ENCODE data around the gene SERTAD4.

Gene SERTAD4

GRCh38 chr1:210237479-210237878, 4.9 kb downstream of the SERTAD4 start:
- TF ChIP-seq, protein P1, sequence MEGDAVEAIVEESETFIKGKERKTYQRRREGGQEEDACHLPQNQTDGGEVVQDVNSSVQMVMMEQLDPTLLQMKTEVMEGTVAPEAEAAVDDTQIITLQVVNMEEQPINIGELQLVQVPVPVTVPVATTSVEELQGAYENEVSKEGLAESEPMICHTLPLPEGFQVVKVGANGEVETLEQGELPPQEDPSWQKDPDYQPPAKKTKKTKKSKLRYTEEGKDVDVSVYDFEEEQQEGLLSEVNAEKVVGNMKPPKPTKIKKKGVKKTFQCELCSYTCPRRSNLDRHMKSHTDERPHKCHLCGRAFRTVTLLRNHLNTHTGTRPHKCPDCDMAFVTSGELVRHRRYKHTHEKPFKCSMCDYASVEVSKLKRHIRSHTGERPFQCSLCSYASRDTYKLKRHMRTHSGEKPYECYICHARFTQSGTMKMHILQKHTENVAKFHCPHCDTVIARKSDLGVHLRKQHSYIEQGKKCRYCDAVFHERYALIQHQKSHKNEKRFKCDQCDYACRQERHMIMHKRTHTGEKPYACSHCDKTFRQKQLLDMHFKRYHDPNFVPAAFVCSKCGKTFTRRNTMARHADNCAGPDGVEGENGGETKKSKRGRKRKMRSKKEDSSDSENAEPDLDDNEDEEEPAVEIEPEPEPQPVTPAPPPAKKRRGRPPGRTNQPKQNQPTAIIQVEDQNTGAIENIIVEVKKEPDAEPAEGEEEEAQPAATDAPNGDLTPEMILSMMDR (IDR thresholded peaks at IDR 0.05; ENCODE audit: control insufficient read depth, extremely low read depth, insufficient read depth) = no peak
- no peak for DNase-seq (ENCODE audit: low read depth)

GRCh38 chr1:210237981-210238380, 5.4 kb downstream of the SERTAD4 start:
- DNase-seq (ENCODE audit: low read depth) = no peak
- TF ChIP-seq, protein P1 (IDR thresholded peaks at IDR 0.05; ENCODE audit: control insufficient read depth, extremely low read depth, insufficient read depth) = no peak
- no peak overlapping the region for H3K4me3 ChIP-seq (ENCODE audit: low read depth, low read length)

More at GRCh38 chr1:210237479-210237878, 4.9 kb downstream of the SERTAD4 start:
- no peak overlapping the region for H3K4me3 ChIP-seq (ENCODE audit: low read depth, low read length)

GRCh38 chr1:210239349-210240111, 6.9 kb downstream of the SERTAD4 start:
- H3K4me3 ChIP-seq (ENCODE audit: low read depth, low read length) = no peak overlapping the region
- TF ChIP-seq, protein P1 (IDR thresholded peaks at IDR 0.05; ENCODE audit: control insufficient read depth, extremely low read depth, insufficient read depth) = peak; percentile 37
- DNase-seq (ENCODE audit: low read depth) = no peak

DNA sequence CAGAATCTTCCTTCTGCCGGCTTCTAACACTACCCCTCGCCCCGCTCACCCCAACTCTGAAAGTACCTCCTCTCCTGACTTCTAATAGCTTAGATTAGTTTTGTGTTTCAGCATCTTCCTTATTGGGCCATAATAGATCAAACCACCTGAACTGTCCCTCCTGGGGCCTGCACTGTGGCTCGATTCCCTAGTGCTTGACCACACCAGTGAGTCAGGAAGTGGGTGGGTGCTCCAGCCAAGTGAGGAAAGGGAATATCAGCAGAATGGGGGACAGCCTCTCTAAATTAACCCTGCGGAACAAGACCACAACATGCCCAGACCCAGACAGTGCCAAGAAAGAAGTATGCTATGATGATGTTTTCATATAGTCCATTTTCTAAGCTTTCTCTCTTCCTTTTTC, 8.5 kb downstream of the SERTAD4 start:
- H3K4me3 ChIP-seq (ENCODE audit: low read depth, low read length) = no peak overlapping the region
- DNase-seq (ENCODE audit: low read depth) = no peak
- TF ChIP-seq, protein P1 (IDR thresholded peaks at IDR 0.05; ENCODE audit: control insufficient read depth, extremely low read depth, insufficient read depth) = no peak

DNA sequence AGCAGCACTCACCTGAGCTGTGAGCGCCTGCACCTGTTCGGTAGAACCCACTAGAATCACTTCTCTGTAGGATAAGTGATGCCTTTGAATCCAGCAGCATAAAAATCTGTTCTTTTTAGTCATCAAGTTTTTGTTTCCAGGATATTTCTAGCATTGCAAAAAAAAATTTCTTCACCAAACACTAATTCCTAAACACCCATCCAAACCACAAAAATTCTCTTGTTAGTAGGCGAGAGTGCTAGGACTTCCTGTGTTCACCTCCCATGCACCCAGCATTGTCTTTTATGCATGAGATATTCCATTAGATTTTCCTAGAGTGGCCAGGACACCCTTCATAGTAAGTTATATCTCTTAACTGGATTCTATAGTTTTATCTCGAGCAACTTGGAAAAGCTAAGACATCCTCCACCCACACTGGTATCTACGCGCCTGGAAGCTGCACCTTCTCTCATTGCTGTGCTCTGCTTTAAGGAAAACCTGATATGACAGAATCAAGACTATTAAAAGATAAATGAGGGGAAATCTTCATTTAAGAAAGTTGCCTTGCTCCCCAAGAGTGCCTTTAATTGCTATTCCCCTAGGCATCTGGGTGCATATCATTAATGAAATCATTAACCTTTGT, 12.3 kb downstream of the SERTAD4 start:
- TF ChIP-seq, protein P1 (IDR thresholded peaks at IDR 0.05; ENCODE audit: control insufficient read depth, extremely low read depth, insufficient read depth) = no peak
- H3K4me3 ChIP-seq (ENCODE audit: low read depth, low read length) = no peak overlapping the region
- DNase-seq (ENCODE audit: low read depth) = no peak

- DNase-seq (ENCODE audit: low read depth) = no peak
- TF ChIP-seq, protein P1 (IDR thresholded peaks at IDR 0.05; ENCODE audit: control insufficient read depth, extremely low read depth, insufficient read depth) = no peak
- H3K4me3 ChIP-seq (ENCODE audit: low read depth, low read length) = no peak overlapping the region
Measured at GRCh38 chr1:210246447-210246846, 13.9 kb downstream of the SERTAD4 start.

All from LNCaP clone FGC (cell line).